GM18873 (cell line): ENCODE data around the gene THY1.
"Not testable (repeated sequence)": the region's sequence is repeated elsewhere in the genome, so short reads cannot be mapped to it uniquely, and the experiment has no call there.

ENCODE experiments used
- ATAC-seq: cut with Tn5 transposase; IDR thresholded peaks from one replicate; pipeline ENCODE4 v1.9.1; 2021; ENCODE audit warnings: mild to moderate bottlenecking, moderate library complexity, moderate number of reproducible peaks; ENCODE audit not compliant: unreplicated experiment, low FRiP score

THY1 gene

GRCh38 chr11:119446434-119446833 lies 23.5 kb upstream of the THY1 start:
- ATAC-seq: no peak

DNA sequence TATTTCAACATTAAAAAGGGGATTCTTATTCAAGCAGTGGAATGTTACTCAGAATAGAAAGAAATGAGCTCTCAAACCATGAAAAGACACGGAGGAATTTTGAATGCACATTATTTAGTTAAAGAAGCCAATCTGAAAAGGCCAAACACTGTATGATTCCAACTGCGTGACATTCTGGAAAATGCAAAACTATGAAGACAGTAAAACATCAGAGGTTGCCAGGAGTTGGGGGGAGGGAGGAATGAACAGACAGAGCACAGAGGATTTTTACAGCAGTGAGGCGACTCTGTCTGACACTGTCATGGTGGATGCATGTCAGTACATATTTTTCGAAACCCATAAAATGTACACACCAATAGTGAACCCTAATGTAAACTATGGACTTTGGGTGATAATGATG lies 22.9 kb upstream of the THY1 start:
- no peak for ATAC-seq

DNA sequence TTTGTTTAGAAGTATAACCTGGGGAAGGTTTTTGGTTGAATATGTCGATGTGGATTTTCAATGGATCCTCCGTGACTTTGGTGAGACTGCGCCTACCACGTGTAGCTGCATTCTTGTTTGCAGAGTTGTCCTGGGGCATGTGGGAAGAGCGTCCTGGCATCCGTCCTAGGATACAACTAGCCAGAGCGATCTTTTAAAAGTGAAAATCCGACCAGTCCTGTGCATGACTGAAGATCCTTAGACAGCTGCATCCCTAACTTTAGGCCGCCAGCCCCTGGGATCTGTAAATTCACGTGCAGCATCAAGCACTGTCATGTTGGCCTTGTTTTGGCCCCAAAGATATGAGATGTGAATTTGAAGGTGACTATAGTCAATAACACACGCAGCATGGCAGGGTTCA lies 22.4 kb upstream of the THY1 start:
- ATAC-seq: no peak

DNA sequence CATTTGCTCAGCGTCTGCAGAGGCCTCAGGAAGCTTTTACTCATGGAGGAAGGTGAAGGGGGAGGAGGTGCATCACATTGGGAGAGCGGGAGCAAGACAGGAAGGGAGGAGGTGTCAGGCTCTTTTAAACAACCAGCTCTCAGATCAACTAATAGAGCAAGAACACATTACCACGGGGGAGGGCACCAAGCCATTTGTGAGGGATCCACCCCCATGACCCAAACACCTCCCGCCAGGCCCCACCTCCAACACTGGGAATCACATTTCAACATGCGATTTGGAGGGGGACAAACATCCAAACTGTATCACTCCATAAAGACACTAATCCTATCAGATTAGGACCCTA lies 18.9 kb upstream of the THY1 start:
- no peak for ATAC-seq

DNA sequence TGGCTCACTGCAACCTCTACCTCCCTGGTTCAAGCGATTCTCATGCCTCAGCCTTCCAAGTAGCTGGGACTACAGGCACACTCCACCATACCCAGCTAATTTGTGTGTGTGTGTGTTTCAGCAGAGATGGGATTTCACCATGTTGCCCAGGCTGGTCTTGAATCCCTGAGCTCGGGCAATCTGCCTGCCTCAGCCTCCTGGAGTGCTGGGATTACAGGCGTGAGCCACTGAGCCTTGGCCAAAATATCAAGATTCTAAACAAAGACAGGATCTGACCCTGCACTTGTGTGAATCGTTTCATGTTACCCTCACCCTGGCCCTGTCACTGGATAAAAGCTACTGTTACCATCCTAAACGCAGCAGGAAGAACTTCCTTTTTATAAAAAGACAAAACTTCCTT lies 15.6 kb upstream of the THY1 start:
- no peak for ATAC-seq

GRCh38 chr11:119437521-119437920 lies 14.5 kb upstream of the THY1 start:
- not testable (repeated sequence) for ATAC-seq

DNA sequence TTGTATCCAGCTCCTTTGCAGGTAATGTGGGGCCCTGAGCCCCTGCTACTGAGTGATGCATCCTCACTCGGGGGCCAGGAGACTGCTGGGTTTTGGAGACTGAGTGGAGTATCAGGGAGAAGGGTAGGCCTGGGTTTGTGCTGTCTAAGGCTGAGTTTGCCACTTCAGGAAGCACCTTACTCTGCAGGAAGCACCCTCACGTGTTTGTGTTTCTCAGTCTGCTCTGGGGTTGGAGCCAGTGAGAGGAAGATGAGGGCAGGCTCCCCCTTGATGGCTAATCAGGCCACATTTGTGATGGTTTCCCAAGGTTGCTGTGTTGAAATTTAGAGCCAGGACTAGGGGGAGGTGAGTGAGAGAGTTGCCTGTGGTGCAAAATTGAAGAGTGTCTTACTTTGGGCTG lies 13.7 kb upstream of the THY1 start:
- no peak for ATAC-seq

GRCh38 chr11:119436093-119436492 lies 13.1 kb upstream of the THY1 start:
- ATAC-seq: no peak

GRCh38 chr11:119434591-119435330 lies 11.8 kb upstream of the THY1 start:
- no peak for ATAC-seq

GRCh38 chr11:119433358-119433725 lies 10.4 kb upstream of the THY1 start:
- no peak for ATAC-seq

DNA sequence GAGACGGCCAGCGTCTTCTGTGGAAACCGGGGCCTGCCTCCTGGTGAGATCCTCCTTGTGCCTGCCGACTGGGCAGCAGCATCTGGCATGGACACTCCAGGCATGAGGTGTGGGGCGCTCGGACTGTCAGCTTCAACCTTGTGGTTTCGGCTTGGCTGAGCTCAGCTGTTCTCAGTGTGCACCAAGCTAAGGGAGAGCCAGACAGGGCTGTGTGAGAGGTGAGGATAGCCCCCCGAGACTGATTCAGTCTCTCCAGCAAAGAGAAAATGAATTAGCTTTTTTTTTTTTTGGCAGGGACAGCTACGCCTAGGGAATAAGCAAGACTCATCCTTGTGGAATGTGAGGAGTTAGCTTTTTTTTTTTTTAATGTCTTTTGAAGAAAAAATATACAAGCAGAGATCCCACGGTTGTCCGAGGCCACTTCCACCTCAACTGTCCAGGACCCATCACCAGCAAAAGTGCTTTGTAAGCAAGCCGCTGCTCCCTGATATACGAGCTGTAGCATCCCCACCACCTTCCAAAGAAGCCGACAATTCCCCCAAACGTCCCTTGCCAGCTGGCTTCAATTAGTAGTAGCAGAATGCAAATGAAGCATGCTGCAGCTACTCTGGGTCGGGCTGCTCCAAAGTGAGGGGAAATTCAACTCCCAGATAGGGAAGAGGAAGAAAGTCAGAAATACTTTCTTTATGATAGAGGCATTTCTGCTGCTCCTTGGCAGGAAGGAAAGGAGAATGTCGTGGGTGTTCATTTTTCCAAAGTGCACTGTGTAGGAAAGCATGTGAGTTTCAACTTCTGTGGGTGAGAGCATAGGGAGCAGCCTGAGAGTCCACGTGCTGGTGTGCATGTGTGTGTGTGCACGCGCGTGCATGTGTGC lies 9.7 kb upstream of the THY1 start:
- ATAC-seq: no peak

GRCh38 chr11:119431523-119431922 lies 8.6 kb upstream of the THY1 start:
- ATAC-seq: no peak

DNA sequence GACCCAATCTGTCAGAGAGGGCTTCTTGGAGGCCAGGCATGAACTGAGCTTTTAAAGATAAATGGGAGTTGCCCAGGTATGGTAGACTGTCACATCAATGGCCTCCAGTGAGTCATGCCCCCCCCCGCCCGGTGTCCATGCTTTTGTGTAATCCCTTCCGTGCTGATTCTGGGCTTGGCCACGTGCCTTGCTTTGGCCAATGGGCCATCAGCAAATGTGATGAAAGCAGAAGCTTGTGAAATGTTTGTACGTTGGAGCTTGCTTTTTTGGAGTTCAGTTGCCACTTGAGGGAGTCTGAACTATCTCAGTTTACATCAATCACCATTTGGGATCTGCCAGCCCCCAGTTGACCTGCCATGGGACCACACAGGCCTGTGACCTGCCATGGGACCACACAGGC lies 4.3 kb upstream of the THY1 start:
- ATAC-seq: no peak

DNA sequence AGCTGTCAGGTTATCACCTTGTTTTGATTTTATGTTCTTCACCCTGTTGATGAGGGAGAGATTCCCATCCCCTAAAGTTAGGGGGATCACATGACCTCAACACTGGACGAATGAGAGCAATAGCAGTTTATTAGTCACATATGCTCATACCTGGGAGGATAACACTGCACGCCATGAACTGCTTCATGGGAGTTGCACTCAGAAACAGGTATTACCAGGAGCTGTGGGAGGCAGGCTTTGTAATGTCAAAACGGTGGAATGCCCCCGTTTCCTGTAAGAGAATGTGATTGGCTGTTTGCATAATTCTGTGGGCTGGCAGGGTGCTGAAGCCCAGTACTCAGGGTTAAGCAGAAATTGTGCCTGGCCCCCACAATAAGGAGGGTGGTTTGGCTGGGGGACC lies 3.2 kb upstream of the THY1 start:
- ATAC-seq: no peak

- no peak for ATAC-seq
Measured at GRCh38 chr11:119424775-119425174, 1.8 kb upstream of the THY1 start.

GRCh38 chr11:119424276-119424675 lies 1.3 kb upstream of the THY1 start:
- ATAC-seq: no peak

DNA sequence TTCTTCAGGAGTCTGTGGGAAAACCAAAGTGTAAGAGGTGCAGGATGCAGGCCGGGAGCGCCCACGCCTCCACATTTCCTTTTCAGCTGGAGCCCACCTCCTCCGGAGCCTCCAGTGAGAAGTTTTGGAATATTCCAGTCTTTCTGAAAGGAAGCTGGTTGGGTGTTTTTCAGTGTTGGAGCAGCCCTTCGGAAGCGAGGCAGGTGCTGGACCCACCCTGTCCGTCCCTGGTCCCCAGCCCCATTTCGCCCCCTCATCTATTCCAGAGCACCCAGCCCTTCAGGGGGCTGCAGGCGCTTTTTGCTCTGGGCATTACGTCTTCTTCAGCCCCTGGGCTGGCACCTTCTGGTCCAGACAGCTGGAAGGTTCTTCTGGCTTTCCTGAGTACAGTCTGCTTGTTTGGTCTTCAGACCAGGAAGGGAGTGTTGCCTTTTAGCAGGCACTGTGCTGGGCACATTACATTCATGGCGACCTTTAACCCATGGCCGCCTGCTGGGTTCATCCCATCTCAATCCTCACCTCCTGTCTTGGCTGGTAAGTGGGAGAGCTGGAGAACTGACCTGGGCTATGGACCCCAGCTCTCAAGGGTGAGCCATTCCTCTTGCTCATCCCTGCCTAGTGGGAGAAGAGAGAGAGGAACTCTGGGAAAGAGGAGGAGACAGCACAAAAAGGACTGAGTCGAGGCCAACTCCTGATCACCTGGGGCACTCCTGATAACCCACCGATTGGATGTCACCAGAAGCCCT lies 710 bp upstream of the THY1 start:
- no peak for ATAC-seq

GRCh38 chr11:119421941-119422808 lies 797 bp downstream of the THY1 start:
- ATAC-seq: no peak

GRCh38 chr11:119421351-119421750 lies 1.6 kb downstream of the THY1 start:
- ATAC-seq: no peak

DNA sequence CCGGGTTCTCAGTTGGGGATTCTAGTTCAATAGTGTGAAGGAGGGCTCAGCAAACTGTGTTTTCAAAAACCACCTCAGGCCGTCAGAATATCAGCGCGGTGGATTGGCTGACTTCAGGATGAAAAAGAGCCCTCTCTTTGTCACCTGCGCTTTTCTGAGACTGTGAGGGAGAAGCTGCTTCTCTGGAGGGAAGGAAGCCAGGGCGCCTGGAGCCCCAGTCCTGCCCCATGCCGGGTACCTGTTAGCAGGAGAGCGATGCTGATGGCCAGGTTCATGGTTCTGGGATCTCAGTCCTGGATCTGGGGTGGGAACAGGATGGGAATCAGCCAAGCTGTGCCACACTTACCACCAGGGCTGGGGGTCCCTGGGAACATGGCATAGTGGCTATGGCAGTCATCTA lies 2.3 kb downstream of the THY1 start:
- no peak for ATAC-seq
